Keratinocyte (primary cell): Measurements from ENCODE around the gene RHAG. TPM values are rescaled to one million over a fixed set of nuclear protein-coding genes. Genes with fewer than 3 reads are reported as not detected.

Experiments
- DNase-seq: peaks from one replicate; pipeline ENCODE4 v3.0.0-alpha.2; 2011; ENCODE audit warnings: low read depth, missing footprints, low spot score
- FAIRE-seq: peaks from 2 replicates; lab custom pipeline; 2011; peaks lifted over from hg19 to GRCh38; lab: Jason Lieb, UNC
- H2AFZ ChIP-seq: 2 replicates; pipeline ENCODE4 v1.6.0; 2012; ENCODE audit warnings: low read length, control low read depth, inconsistent platforms; ENCODE audit not compliant: control insufficient read depth
- H3K27ac ChIP-seq: 2 replicates; pipeline ENCODE4 v1.5.1; 2011; ENCODE audit warnings: low read length; ENCODE audit not compliant: control insufficient read depth, insufficient read depth
- H3K27me3 ChIP-seq: 3 replicates; pipeline ENCODE4 v1.6.0; 2011; ENCODE audit warnings: low read length; ENCODE audit not compliant: control insufficient read depth, insufficient read depth; ENCODE audit errors: extremely low read depth
- H3K36me3 ChIP-seq, 2 experiments: 2 replicates in 1 of 2; 3 replicates in 1 of 2; pipeline ENCODE4 v1.5.1; 2011; ENCODE audit warnings: low read length in 2 of 2, mild to moderate bottlenecking in 1 of 2; ENCODE audit not compliant: control insufficient read depth in 2 of 2, insufficient read depth in 2 of 2; ENCODE audit errors: extremely low read depth in 1 of 2
- H3K4me1 ChIP-seq: 3 replicates; pipeline ENCODE4 v1.5.1; 2011; ENCODE audit warnings: low read length; ENCODE audit not compliant: control insufficient read depth, insufficient read depth; ENCODE audit errors: extremely low read depth
- H3K4me2 ChIP-seq: 3 replicates; pipeline ENCODE4 v1.6.0; 2011; ENCODE audit warnings: low read depth, low read length; ENCODE audit not compliant: control insufficient read depth, insufficient read depth; ENCODE audit errors: extremely low read depth
- H3K4me3 ChIP-seq, 3 experiments: fragments of 200-600 bp in 1 of 3; sonication (generic) in 1 of 3; 2 replicates in 2 of 3; 3 replicates in 1 of 3; pipeline ENCODE4 v1.5.1; 2011 to 2016; ENCODE audit warnings: low read length in 3 of 3, mild to moderate bottlenecking in 3 of 3, control low read depth in 2 of 3, inconsistent platforms in 1 of 3, low read depth in 1 of 3, mixed read lengths in 1 of 3, mixed run types in 1 of 3, moderate library complexity in 1 of 3; ENCODE audit not compliant: control insufficient read depth in 2 of 3, insufficient read depth in 2 of 3; ENCODE audit errors: extremely low read depth in 1 of 3
- H3K79me2 ChIP-seq: 2 replicates; pipeline ENCODE4 v1.6.0; 2012; ENCODE audit warnings: low read length; ENCODE audit not compliant: control insufficient read depth, insufficient read depth
- H3K9ac ChIP-seq: 3 replicates; pipeline ENCODE4 v1.6.0; 2011; ENCODE audit warnings: low read length; ENCODE audit not compliant: control insufficient read depth, insufficient read depth; ENCODE audit errors: extremely low read depth
- H3K9me1 ChIP-seq: 3 replicates; pipeline ENCODE4 v1.6.0; 2011; ENCODE audit warnings: low read length; ENCODE audit not compliant: control insufficient read depth, insufficient read depth; ENCODE audit errors: extremely low read depth
- H3K9me3 ChIP-seq: 2 replicates; pipeline ENCODE4 v1.5.1; 2012; ENCODE audit warnings: low read depth, low read length; ENCODE audit not compliant: control insufficient read depth
- H4K20me1 ChIP-seq: 3 replicates; pipeline ENCODE4 v1.6.0; 2011; ENCODE audit warnings: low read length; ENCODE audit not compliant: control insufficient read depth, insufficient read depth; ENCODE audit errors: extremely low read depth
- CTCF ChIP-seq, 3 experiments: IDR thresholded peaks in 1 of 3; conservative IDR thresholded peaks in 1 of 3; optimal IDR thresholded peaks in 1 of 3; 2 replicates in 2 of 3; 3 replicates in 1 of 3; pipeline versions ENCODE3 to v1.5.1; 2011; ENCODE audit warnings: low read length in 3 of 3, mild to moderate bottlenecking in 3 of 3, moderate library complexity in 2 of 3, control low read depth in 1 of 3, inconsistent platforms in 1 of 3; ENCODE audit not compliant: insufficient read depth in 2 of 3; ENCODE audit errors: extremely low read depth in 1 of 3
- EZH2 ChIP-seq: IDR thresholded peaks from one replicate; pipeline ENCODE4 v1.6.1; 2012; ENCODE audit warnings: inconsistent platforms, mild to moderate bottlenecking, low read length, moderate library complexity
- dilution Hi-C: fragments of 300-500 bp; cut with MboI; formaldehyde crosslinking; loops from one replicate; pipeline ENCODE4 v1.7.0; 2020; ENCODE audit warnings: low sequenced_read_pairs; ENCODE audit not compliant: extremely low pct_ligation_motif_present
- polyA plus RNA-seq, 5 experiments: library from polyadenylated mRNA; depleted of rRNA in 3 of 5; stranded (reverse) in 3 of 5; stranded (forward) in 1 of 5; unstranded in 1 of 5; fragments of >200 nt; gene quantifications; 1 replicate in 1 of 5; 2 replicates in 3 of 5; 3 replicates in 1 of 5; pipeline versions ENCODE4 v1.2.1 to v1.2.3, GENCODE V29; 2011 to 2012; ENCODE audit warnings: missing spikeins in 2 of 5, low read depth in 1 of 5, low replicate concordance in 1 of 5

Gene RHAG
- polyA plus RNA-seq, 1 donor (not counting 4 experiments of a cell fraction or from before 2014, with no cell fraction given) = not detected

GRCh38 chr6:49647476-49647875 is 10.8 kb upstream of the RHAG start:
- H3K4me1 ChIP-seq = no peaks in the 10 kb centered on the region
- no peak overlapping the region for H2AFZ ChIP-seq
- H3K27ac ChIP-seq = no peak overlapping the region
- H3K4me2 ChIP-seq = no peak overlapping the region
- no peak for TF ChIP-seq EZH2
- TF ChIP-seq CTCF (optimal IDR thresholded peaks at IDR 0.05 in 1 of 3, IDR thresholded peaks at IDR 0.05 in 1 of 3, conservative IDR thresholded peaks at IDR 0.05 in 1 of 3; ENCODE audit: extremely low read depth in 1 of 3, insufficient read depth in 2 of 3, low read length in 3 of 3) = no peak
- DNase-seq (no peak), FAIRE-seq (no peak)
- H3K9me3 ChIP-seq = no peaks in the 10 kb centered on the region
- no peaks in the 10 kb centered on the region for H3K27me3 ChIP-seq
- no peaks in the 10 kb centered on the region for H3K36me3 ChIP-seq
- no peaks in the 10 kb centered on the region for H4K20me1 ChIP-seq
- H3K9ac ChIP-seq = no peak overlapping the region
- H3K9me1 ChIP-seq = no peaks in the 10 kb centered on the region
- H3K4me3 ChIP-seq = no peak overlapping the region
- dilution Hi-C loops = loop anchor here (25.0 kb wide), 2 partner anchors 190 to 415 kb away; no protein-coding TSS in a partner anchor
- H3K79me2 ChIP-seq = no peaks in the 10 kb centered on the region

- no peaks in the 10 kb centered on the region for H4K20me1 ChIP-seq
- H3K36me3 ChIP-seq = no peaks in the 10 kb centered on the region
- no peak for TF ChIP-seq EZH2
- TF ChIP-seq CTCF (optimal IDR thresholded peaks at IDR 0.05 in 1 of 3, IDR thresholded peaks at IDR 0.05 in 1 of 3, conservative IDR thresholded peaks at IDR 0.05 in 1 of 3; ENCODE audit: extremely low read depth in 1 of 3, insufficient read depth in 2 of 3, low read length in 3 of 3) = no peak
- H3K4me3 ChIP-seq = no peak overlapping the region
- DNase-seq = no peak
- no peak overlapping the region for H3K4me2 ChIP-seq
- no peak overlapping the region for H2AFZ ChIP-seq
- FAIRE-seq = no peak
- H3K27ac ChIP-seq = no peak overlapping the region
- H3K79me2 ChIP-seq = no peaks in the 10 kb centered on the region
- no peaks in the 10 kb centered on the region for H3K27me3 ChIP-seq
- no peaks in the 10 kb centered on the region for H3K9me3 ChIP-seq
- no peak overlapping the region for H3K9ac ChIP-seq
- dilution Hi-C loops = loop anchor here (25.0 kb wide), 2 partner anchors 190 to 415 kb away; no protein-coding TSS in a partner anchor
- H3K9me1 ChIP-seq = no peaks in the 10 kb centered on the region
- no peaks in the 10 kb centered on the region for H3K4me1 ChIP-seq
Measured at GRCh38 chr6:49646942-49647341, 10.3 kb upstream of the RHAG start.
